Suprapubic skin (tissue), 4 donors: ENCODE results near the gene PHPT1. TPM values are rescaled to one million over a fixed set of nuclear protein-coding genes. Genes with fewer than 3 reads are reported as not detected.

Experiments
- DNase-seq, 2 donors: peaks; one replicate each; pipeline ENCODE4 v3.0.0-alpha.2; 2019; ENCODE audit warnings: low spot score in 2 of 2
- H3K27ac ChIP-seq: fragments of 200-600 bp; sonication (generic); one replicate; pipeline ENCODE4 v1.5.1; 2019
- H3K27me3 ChIP-seq: fragments of 200-600 bp; sonication (generic); one replicate; pipeline ENCODE4 v1.5.1; 2019
- H3K36me3 ChIP-seq: fragments of 200-600 bp; sonication (generic); one replicate; pipeline ENCODE4 v1.5.1; 2019
- H3K4me1 ChIP-seq: fragments of 200-600 bp; sonication (generic); one replicate; pipeline ENCODE4 v1.5.1; 2019
- H3K4me3 ChIP-seq: fragments of 200-600 bp; sonication (generic); one replicate; pipeline ENCODE4 v1.5.1; 2019; ENCODE audit warnings: mild to moderate bottlenecking
- H3K9me3 ChIP-seq: fragments of 200-600 bp; sonication (generic); one replicate; pipeline ENCODE4 v1.5.1; 2019
- EP300 ChIP-seq: sonication (generic); formaldehyde crosslinking; IDR thresholded peaks from one replicate; pipeline ENCODE4 v1.6.1; 2017; ENCODE audit warnings: antibody characterized with exemption
- POLR2A ChIP-seq, 2 donors: fragments of 450-650 bp; IDR thresholded peaks; one replicate each; pipeline ENCODE4 v1.6.1; 2017; ENCODE audit warnings: antibody characterized with exemption in 2 of 2, mild to moderate bottlenecking in 2 of 2, moderate library complexity in 2 of 2
- POLR2AphosphoS5 ChIP-seq, 3 donors: sonication (generic); formaldehyde crosslinking; IDR thresholded peaks; one replicate each; pipeline ENCODE4 v1.6.1; 2017; ENCODE audit warnings: antibody characterized with exemption in 3 of 3
- WGBS: methylation state at CpG from one replicate; pipeline ENCODE4 v1.1.5; 2018; 5-methylcytosine and 5-hydroxymethylcytosine counted together
- total RNA-seq, 4 donors: library from RNA; depleted of rRNA; stranded (reverse); fragments of >200 nt; gene quantifications; one replicate each; pipeline ENCODE4 v1.1.0, GENCODE V29; 2016
- TF ChIP-seq, protein P1 (sequence below), 2 donors: fragments of 200-600 bp in 1 of 2; fragments of 450-650 bp in 1 of 2; sonication (generic) in 1 of 2; IDR thresholded peaks; one replicate each; pipeline ENCODE4 v1.5.1; 2016 to 2019; ENCODE audit warnings: antibody characterized with exemption in 2 of 2, mild to moderate bottlenecking in 1 of 2, moderate library complexity in 1 of 2

Gene PHPT1
- total RNA-seq, 4 donors from 2014 or later: 41.9 to 64.2 (median 46.6) TPM

DNA sequence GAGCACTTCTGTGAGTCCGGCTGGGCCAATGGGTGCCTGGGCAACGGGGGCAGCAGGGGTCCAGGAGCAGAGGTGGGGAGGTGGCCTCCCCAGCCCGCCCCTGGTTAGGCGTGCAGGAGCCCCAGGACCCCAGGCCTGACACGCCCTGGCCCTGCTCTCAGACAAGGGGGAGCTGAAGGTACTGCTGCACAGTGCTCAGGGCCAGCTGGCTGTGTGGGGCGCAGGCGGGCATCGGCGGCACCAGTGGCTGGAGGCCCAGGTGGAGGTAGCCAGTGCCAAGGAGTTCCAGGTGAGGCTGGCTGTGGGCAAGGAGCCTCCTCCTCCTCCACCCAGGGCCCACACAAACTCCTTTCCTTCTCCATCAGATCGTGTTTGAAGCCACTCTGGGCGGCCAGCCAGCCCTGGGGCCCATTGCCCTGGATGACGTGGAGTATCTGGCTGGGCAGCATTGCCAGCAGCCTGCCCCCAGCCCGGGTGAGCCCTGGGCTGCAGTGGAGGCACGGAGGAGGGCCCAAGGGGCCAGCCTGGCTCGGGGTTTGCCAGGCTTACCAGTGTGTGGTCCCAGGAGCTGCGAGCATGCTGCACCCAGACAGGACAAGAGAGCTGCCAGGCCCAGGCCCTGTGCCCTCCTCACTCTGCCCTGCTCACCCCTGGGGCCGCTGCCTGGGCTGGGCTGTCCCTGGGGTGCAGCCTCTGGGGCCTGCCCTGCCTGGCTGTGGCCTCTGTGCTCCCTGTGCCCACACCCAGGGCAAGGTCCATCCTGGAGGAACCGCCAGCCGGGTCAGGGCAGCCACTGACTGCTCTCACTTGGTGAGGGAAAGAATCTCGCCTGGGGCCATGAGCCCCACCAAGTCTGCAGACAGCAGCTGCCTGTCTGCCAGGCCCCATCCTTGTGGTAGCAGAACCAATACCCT lies 9.9 kb downstream of the PHPT1 start:
- Histone ChIP-seq H3K9me3 (no peaks in the 10 kb centered on the region), H3K4me3 (no peak overlapping the region), H3K36me3 (peaks cover 33% of the 10 kb centered on the region), H3K4me1 (peaks cover 33% of the 10 kb centered on the region), H3K27ac (no peak overlapping the region), H3K27me3 (no peaks in the 10 kb centered on the region)
- DNase-seq: peak in 1 of 2 donors; percentile 69
- TF ChIP-seq POLR2A (IDR thresholded peaks at IDR 0.05) (no peak), POLR2AphosphoS5 (IDR thresholded peaks at IDR 0.05) (no peak), EP300 (no peak)
- TF ChIP-seq, protein P1, sequence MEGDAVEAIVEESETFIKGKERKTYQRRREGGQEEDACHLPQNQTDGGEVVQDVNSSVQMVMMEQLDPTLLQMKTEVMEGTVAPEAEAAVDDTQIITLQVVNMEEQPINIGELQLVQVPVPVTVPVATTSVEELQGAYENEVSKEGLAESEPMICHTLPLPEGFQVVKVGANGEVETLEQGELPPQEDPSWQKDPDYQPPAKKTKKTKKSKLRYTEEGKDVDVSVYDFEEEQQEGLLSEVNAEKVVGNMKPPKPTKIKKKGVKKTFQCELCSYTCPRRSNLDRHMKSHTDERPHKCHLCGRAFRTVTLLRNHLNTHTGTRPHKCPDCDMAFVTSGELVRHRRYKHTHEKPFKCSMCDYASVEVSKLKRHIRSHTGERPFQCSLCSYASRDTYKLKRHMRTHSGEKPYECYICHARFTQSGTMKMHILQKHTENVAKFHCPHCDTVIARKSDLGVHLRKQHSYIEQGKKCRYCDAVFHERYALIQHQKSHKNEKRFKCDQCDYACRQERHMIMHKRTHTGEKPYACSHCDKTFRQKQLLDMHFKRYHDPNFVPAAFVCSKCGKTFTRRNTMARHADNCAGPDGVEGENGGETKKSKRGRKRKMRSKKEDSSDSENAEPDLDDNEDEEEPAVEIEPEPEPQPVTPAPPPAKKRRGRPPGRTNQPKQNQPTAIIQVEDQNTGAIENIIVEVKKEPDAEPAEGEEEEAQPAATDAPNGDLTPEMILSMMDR (IDR thresholded peaks at IDR 0.05): no peak
- WGBS: 46% methylated on average over 17 of the region's 20 CpGs

DNA sequence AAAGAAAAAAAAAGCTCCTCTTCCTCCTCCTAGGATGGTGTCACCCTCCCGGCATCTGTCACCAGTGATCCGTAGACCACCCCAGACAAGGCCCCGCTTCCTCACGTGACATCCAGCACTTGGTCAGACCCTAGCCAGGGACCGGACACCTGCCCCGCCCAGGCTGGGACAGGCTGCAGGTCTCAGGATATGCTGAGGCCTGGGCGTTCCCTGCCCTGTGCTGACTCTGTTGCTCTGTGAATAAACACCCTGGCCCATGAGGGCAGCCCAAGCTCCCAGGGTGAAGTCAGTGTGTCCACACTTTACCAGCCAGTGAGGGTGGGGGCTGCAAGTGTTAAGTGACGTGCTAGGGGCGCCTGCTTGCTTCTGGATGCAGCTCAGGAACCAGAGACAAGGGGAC lies 11.3 kb downstream of the PHPT1 start:
- Histone ChIP-seq H3K27me3 (no peaks in the 10 kb centered on the region), H3K27ac (no peak overlapping the region), H3K9me3 (no peaks in the 10 kb centered on the region), H3K4me3 (no peak overlapping the region), H3K4me1 (peaks cover 41% of the 10 kb centered on the region), H3K36me3 (peaks cover 33% of the 10 kb centered on the region)
- TF ChIP-seq POLR2AphosphoS5 (IDR thresholded peaks at IDR 0.05) (no peak), POLR2A (IDR thresholded peaks at IDR 0.05) (no peak), EP300 (no peak)
- TF ChIP-seq, protein P1 (IDR thresholded peaks at IDR 0.05): no peak
- no peak for DNase-seq
- WGBS: 86% methylated on average over 2 of the region's 9 CpGs

DNA sequence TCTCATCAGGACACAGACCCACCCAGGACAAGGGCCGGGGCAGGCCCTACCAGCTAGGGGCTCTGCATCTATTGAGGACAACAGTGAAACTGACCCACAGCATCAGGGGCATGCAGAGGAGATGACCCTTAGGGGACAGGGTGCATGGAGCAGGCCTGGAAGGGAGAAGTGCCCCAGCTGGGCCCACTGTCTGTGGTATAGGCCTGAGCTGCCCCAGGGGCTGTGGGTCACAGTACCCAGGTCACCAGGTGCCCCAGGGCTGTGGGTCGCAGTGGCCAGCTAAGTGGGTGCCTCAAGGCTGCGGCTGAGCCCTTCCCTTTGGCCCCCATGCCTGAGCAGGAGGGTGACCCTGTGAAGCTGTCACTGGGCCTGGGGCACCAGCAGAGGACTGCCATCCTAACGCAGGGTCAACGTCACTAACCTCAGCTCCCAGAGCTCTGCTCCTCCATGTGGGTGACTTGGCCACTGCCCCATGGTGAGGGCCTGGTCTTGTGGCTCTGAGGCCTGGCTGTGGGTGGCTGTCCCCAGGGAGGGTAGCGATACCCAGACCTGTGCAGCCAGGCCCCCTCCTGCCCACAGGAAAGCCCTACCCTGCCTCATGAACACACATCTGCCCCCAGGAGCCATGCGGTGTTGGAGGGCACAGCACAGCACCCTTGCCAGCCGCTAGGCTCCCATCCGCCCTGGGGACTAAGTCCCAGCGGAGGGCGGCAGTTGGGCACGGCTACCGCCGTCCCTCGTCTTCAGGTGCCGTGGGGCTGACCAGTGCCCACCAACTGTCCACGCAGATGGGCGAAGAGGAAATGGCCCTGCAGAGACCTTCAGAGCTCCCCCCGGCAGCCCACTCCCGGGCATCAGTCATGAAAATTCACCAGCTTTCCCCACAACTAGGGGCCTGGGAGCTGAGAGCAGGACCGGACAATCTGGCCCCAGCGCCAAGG lies 12.0 kb downstream of the PHPT1 start:
- 95% methylated on average over 4 of the region's 22 CpGs for WGBS
- no peaks in the 10 kb centered on the region for H3K9me3 ChIP-seq
- H3K36me3 ChIP-seq: peaks cover 33% of the 10 kb centered on the region
- no peaks in the 10 kb centered on the region for H3K27me3 ChIP-seq
- TF ChIP-seq EP300: no peak
- no peak for TF ChIP-seq POLR2AphosphoS5 (IDR thresholded peaks at IDR 0.05)
- TF ChIP-seq, protein P1 (IDR thresholded peaks at IDR 0.05): no peak
- no peak for TF ChIP-seq POLR2A (IDR thresholded peaks at IDR 0.05)
- H3K4me1 ChIP-seq: peaks cover 43% of the 10 kb centered on the region
- peak; percentile 56 to 77 for DNase-seq
- H3K4me3 ChIP-seq: no peak overlapping the region
- no peak overlapping the region for H3K27ac ChIP-seq

- 88% methylated on average over 26 of the region's 26 CpGs for WGBS
- DNase-seq: no peak
- Histone ChIP-seq H3K4me3 (no peak overlapping the region), H3K4me1 (peaks cover 46% of the 10 kb centered on the region), H3K27ac (no peak overlapping the region), H3K9me3 (no peaks in the 10 kb centered on the region), H3K27me3 (no peaks in the 10 kb centered on the region), H3K36me3 (peaks cover 33% of the 10 kb centered on the region)
- no peak for TF ChIP-seq EP300
- no peak for TF ChIP-seq POLR2AphosphoS5 (IDR thresholded peaks at IDR 0.05)
- no peak for TF ChIP-seq POLR2A (IDR thresholded peaks at IDR 0.05)
- TF ChIP-seq, protein P1 (IDR thresholded peaks at IDR 0.05): no peak
These were observed 12.8 kb downstream of the PHPT1 start for GRCh38 chr9:136861874-136862457.
